ENCODE results near the gene VWA5A.

DNA sequence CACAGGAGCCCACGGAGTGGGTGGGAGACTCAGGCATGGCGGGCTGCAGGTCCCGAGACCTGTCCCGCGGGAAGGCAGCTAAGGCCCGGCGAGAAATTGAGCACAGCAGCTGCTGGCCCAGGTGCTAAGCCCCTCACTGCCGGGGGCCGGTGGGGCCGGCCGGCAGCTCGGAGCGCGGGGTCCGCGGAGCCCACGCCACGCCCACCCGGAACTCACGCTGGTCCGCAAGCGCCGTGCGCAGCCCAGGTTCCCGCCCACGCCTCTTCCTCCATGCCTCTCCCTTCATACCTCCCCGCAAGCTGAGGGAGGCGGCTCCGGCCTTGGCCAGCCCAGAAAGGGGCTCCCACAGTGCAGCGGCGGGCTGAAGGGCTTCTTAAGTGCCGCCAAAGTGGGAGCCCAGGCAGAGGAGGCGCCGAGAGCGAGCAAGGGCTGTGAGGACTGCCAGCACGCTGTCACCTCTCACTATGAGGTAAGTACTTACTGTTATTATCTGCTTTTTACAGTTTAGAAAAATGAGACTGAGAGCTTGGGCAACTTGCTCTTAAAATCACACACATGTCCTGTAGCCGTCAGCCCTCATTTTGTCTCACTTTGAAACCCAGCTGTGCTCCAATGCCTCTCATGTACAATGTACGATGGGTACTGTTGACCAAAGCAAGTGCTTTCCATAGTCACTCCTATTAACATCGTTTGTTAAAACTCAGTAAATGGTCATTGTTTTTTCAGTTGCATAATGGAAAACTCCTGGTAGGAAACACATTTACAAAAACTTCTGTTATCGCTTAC, 55.7 kb downstream of the VWA5A start:
- TF ChIP-seq, protein P1, sequence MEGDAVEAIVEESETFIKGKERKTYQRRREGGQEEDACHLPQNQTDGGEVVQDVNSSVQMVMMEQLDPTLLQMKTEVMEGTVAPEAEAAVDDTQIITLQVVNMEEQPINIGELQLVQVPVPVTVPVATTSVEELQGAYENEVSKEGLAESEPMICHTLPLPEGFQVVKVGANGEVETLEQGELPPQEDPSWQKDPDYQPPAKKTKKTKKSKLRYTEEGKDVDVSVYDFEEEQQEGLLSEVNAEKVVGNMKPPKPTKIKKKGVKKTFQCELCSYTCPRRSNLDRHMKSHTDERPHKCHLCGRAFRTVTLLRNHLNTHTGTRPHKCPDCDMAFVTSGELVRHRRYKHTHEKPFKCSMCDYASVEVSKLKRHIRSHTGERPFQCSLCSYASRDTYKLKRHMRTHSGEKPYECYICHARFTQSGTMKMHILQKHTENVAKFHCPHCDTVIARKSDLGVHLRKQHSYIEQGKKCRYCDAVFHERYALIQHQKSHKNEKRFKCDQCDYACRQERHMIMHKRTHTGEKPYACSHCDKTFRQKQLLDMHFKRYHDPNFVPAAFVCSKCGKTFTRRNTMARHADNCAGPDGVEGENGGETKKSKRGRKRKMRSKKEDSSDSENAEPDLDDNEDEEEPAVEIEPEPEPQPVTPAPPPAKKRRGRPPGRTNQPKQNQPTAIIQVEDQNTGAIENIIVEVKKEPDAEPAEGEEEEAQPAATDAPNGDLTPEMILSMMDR (conservative IDR thresholded peaks at IDR 0.05 in 1 of 2, IDR thresholded peaks at IDR 0.05 in 1 of 2; ENCODE audit: extremely low read depth in 1 of 2, insufficient read depth in 1 of 2, low read depth in 1 of 2, low read length in 2 of 2), result no peak
- no peak for TF ChIP-seq EZH2 (IDR thresholded peaks at IDR 0.05; ENCODE audit: borderline replicate concordance, low read length)
